HL-60 (cell line): ENCODE measurements around the gene NETO2.

Experiments
- CTCF ChIP-seq: IDR thresholded peaks from one replicate; pipeline ENCODE4 v1.5.1; 2011; ENCODE audit warnings: low read length, control low read depth, inconsistent platforms; ENCODE audit not compliant: insufficient read depth
- POLR2AphosphoS5 ChIP-seq: IDR thresholded peaks from 2 replicates; pipeline ENCODE4 v1.6.1; 2012; ENCODE audit warnings: low read depth
- REST ChIP-seq: IDR thresholded peaks from 2 replicates; pipeline ENCODE4 v1.6.1; 2012; ENCODE audit warnings: low read depth; ENCODE audit not compliant: insufficient replicate concordance
- SPI1 ChIP-seq: IDR thresholded peaks from 2 replicates; pipeline ENCODE4 v1.6.1; 2012; ENCODE audit warnings: low read depth, mild to moderate bottlenecking, borderline replicate concordance

- TF ChIP-seq CTCF (no peak), REST (no peak), POLR2AphosphoS5 (no peak), SPI1 (no peak)
Observed at GRCh38 chr16:47037396-47037745, 106.4 kb downstream of the NETO2 start.
